PFSK-1 (cell line): ENCODE measurements around the gene DENND11.

Experiments
- FOXP2 ChIP-seq: optimal IDR thresholded peaks from 2 replicates; pipeline ENCODE3; 2011; ENCODE audit warnings: borderline replicate concordance, control low read depth, inconsistent platforms; ENCODE audit not compliant: insufficient read depth; ENCODE audit errors: extremely low read length, extremely low read depth
- POLR2AphosphoS5 ChIP-seq: IDR thresholded peaks from 2 replicates; pipeline ENCODE4 v1.6.1; 2012; ENCODE audit warnings: low read depth, mild to moderate bottlenecking, control low read depth, low read length, moderate library complexity
- SIN3A ChIP-seq: IDR thresholded peaks from 2 replicates; pipeline ENCODE4 v1.6.1; 2012; ENCODE audit warnings: mild to moderate bottlenecking, low read length, moderate library complexity, borderline replicate concordance; ENCODE audit not compliant: insufficient read depth
- TAF1 ChIP-seq: IDR thresholded peaks from 2 replicates; pipeline ENCODE4 v1.6.1; 2012; ENCODE audit warnings: low read length, control low read depth, borderline replicate concordance; ENCODE audit not compliant: insufficient read depth
- TF ChIP-seq, protein P1 (sequence below), 2 experiments: IDR thresholded peaks; 2 replicates each; pipeline versions ENCODE4 v1.6.1 to v1.8.0; 2011 to 2012; ENCODE audit warnings: low read depth in 2 of 2, low read length in 2 of 2, control low read depth in 1 of 2, inconsistent platforms in 1 of 2, mild to moderate bottlenecking in 1 of 2, moderate library complexity in 1 of 2; ENCODE audit not compliant: insufficient read depth in 1 of 2

Gene DENND11

GRCh38 chr7:141710301-141710700 lies 8.3 kb upstream of the DENND11 start:
- TF ChIP-seq POLR2AphosphoS5: no peak
- TF ChIP-seq, protein P1, sequence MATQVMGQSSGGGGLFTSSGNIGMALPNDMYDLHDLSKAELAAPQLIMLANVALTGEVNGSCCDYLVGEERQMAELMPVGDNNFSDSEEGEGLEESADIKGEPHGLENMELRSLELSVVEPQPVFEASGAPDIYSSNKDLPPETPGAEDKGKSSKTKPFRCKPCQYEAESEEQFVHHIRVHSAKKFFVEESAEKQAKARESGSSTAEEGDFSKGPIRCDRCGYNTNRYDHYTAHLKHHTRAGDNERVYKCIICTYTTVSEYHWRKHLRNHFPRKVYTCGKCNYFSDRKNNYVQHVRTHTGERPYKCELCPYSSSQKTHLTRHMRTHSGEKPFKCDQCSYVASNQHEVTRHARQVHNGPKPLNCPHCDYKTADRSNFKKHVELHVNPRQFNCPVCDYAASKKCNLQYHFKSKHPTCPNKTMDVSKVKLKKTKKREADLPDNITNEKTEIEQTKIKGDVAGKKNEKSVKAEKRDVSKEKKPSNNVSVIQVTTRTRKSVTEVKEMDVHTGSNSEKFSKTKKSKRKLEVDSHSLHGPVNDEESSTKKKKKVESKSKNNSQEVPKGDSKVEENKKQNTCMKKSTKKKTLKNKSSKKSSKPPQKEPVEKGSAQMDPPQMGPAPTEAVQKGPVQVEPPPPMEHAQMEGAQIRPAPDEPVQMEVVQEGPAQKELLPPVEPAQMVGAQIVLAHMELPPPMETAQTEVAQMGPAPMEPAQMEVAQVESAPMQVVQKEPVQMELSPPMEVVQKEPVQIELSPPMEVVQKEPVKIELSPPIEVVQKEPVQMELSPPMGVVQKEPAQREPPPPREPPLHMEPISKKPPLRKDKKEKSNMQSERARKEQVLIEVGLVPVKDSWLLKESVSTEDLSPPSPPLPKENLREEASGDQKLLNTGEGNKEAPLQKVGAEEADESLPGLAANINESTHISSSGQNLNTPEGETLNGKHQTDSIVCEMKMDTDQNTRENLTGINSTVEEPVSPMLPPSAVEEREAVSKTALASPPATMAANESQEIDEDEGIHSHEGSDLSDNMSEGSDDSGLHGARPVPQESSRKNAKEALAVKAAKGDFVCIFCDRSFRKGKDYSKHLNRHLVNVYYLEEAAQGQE (IDR thresholded peaks at IDR 0.05; ENCODE audit: insufficient read depth in 1 of 2, low read depth in 2 of 2, low read length in 2 of 2): no peak

GRCh38 chr7:141709749-141710148 lies 7.8 kb upstream of the DENND11 start:
- TF ChIP-seq, protein P1 (IDR thresholded peaks at IDR 0.05; ENCODE audit: insufficient read depth in 1 of 2, low read depth in 2 of 2, low read length in 2 of 2): no peak
- TF ChIP-seq POLR2AphosphoS5: no peak
- no peak for TF ChIP-seq TAF1
- no peak for TF ChIP-seq FOXP2
- TF ChIP-seq SIN3A: no peak

DNA sequence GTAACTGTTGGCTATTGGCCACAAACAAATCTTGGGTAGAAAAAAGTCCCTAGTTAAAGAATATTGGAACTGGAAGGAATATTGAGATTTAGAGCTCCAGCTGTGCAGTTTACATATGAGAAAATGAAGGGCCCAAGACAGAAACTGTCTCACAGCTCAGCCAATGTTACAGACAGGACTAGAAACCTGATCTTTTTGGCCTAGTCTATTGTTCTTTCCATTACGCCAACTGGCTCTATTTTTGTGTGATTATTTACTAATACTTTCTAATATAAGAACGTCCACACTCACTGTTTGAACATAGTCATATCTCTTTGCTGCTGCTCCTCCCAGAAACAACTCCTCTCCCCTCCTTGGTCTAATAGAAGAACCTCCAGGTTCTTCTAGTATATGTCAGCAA lies 7.4 kb upstream of the DENND11 start:
- TF ChIP-seq, protein P1 (IDR thresholded peaks at IDR 0.05; ENCODE audit: insufficient read depth in 1 of 2, low read depth in 2 of 2, low read length in 2 of 2): no peak
- TF ChIP-seq FOXP2: no peak

GRCh38 chr7:141708351-141708750 lies 6.4 kb upstream of the DENND11 start, which contains the start of gene WEE2:
Gene WEE2, plus strand, starts transcription at chr7:141708353. Its CDS starts 406 bp downstream, at chr7:141708759.
- TF ChIP-seq FOXP2: no peak
- no peak for TF ChIP-seq POLR2AphosphoS5
- TF ChIP-seq TAF1: no peak
- TF ChIP-seq, protein P1 (IDR thresholded peaks at IDR 0.05; ENCODE audit: insufficient read depth in 1 of 2, low read depth in 2 of 2, low read length in 2 of 2): no peak
- TF ChIP-seq SIN3A: no peak

GRCh38 chr7:141706239-141707064 lies 4.5 kb upstream of the DENND11 start:
- TF ChIP-seq, protein P1 (IDR thresholded peaks at IDR 0.05; ENCODE audit: insufficient read depth in 1 of 2, low read depth in 2 of 2, low read length in 2 of 2): no peak
- TF ChIP-seq FOXP2 (no peak), TAF1 (no peak), SIN3A (no peak), POLR2AphosphoS5 (no peak)
